Transverse colon (tissue), 4 donors: Measurements from ENCODE around the gene LY86.

Experiments
- EP300 ChIP-seq: sonication (generic); formaldehyde crosslinking; IDR thresholded peaks from one replicate; pipeline ENCODE4 v1.6.1; 2017; ENCODE audit warnings: antibody characterized with exemption, low read depth
- POLR2A ChIP-seq: fragments of 450-650 bp; IDR thresholded peaks from one replicate; pipeline ENCODE4 v1.6.1; 2016; ENCODE audit warnings: antibody characterized with exemption, mild to moderate bottlenecking, moderate library complexity
- POLR2AphosphoS5 ChIP-seq, 3 donors: sonication (generic); formaldehyde crosslinking; IDR thresholded peaks; one replicate each; pipeline ENCODE4 v1.6.1; 2016; ENCODE audit warnings: antibody characterized with exemption in 3 of 3
- TF ChIP-seq, protein P1 (sequence below), 5 experiments: fragments of 200-600 bp in 3 of 5; fragments of 450-650 bp in 2 of 5; sonication (generic) in 3 of 5; IDR thresholded peaks; 1 replicate in 2 of 5; 2 replicates in 3 of 5; pipeline ENCODE4 v1.5.1; 2016 to 2017; ENCODE audit warnings: antibody characterized with exemption in 5 of 5, inconsistent platforms in 3 of 5, mild to moderate bottlenecking in 2 of 5, moderate library complexity in 1 of 5

DNA sequence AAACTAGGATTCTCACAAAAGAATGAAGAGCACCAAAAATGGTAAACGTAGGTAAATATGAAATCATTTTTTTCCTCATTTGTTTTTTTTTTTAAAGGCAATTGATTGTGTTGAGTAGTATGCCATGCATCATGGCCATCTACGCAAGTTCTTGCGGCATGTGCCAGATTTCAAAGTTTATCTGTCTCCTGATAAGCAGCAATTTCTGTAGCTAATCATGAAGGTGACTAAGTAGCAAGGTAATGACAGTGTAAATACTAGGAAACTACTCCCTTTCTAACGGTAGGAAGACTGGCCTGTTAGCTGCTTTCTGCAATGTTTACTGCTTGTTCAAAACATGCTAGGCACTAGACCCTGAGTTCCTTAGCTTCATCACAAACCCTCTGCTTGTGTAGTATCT lies 13.4 kb upstream of the LY86 start:
- TF ChIP-seq EP300, result no peak
- TF ChIP-seq POLR2AphosphoS5 (IDR thresholded peaks at IDR 0.05), result no peak
- no peak for TF ChIP-seq POLR2A
- TF ChIP-seq, protein P1, sequence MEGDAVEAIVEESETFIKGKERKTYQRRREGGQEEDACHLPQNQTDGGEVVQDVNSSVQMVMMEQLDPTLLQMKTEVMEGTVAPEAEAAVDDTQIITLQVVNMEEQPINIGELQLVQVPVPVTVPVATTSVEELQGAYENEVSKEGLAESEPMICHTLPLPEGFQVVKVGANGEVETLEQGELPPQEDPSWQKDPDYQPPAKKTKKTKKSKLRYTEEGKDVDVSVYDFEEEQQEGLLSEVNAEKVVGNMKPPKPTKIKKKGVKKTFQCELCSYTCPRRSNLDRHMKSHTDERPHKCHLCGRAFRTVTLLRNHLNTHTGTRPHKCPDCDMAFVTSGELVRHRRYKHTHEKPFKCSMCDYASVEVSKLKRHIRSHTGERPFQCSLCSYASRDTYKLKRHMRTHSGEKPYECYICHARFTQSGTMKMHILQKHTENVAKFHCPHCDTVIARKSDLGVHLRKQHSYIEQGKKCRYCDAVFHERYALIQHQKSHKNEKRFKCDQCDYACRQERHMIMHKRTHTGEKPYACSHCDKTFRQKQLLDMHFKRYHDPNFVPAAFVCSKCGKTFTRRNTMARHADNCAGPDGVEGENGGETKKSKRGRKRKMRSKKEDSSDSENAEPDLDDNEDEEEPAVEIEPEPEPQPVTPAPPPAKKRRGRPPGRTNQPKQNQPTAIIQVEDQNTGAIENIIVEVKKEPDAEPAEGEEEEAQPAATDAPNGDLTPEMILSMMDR (IDR thresholded peaks at IDR 0.05), result no peak
